Right lobe of liver (tissue), 6 donors: ENCODE data around the gene PHLDA1. TPM values are rescaled to one million over a fixed set of nuclear protein-coding genes. Genes with fewer than 3 reads are reported as not detected.
A peak's percentile ranks its signal among the peaks of the same experiment; 100 is the strongest.

Experiments used
- ATAC-seq, 4 donors: fragments of 200-7000 bp; cut with Tn5 transposase; one replicate each; pipeline ENCODE4 v1.9.1; 2020; ENCODE audit warnings: mild to moderate bottlenecking in 4 of 4, moderate library complexity in 4 of 4
- DNase-seq, 3 donors: peaks; one replicate each; pipeline ENCODE4 v3.0.0-alpha.2; 2020
- H3K27ac ChIP-seq, 3 donors: fragments of 200-600 bp; one replicate each; pipeline ENCODE4 v1.8.0; 2022
- H3K27me3 ChIP-seq, 2 donors: fragments of 200-600 bp; one replicate each; pipeline ENCODE4 v1.8.0; 2022
- H3K36me3 ChIP-seq, 4 donors: fragments of 200-600 bp; sonication (generic) in 1 of 4; one replicate each; pipeline versions ENCODE4 v1.5.1 to v1.8.0; 2017 to 2022; ENCODE audit warnings: control low read depth in 1 of 4
- H3K4me1 ChIP-seq, 4 donors: fragments of 200-600 bp; sonication (generic) in 1 of 4; one replicate each; pipeline versions ENCODE4 v1.5.1 to v1.8.0; 2017 to 2022; ENCODE audit warnings: control low read depth in 1 of 4
- H3K4me3 ChIP-seq, 3 donors: fragments of 200-600 bp; one replicate each; pipeline ENCODE4 v1.8.0; 2022
- H3K9me3 ChIP-seq, 4 donors: fragments of 200-600 bp; sonication (generic) in 1 of 4; one replicate each; pipeline versions ENCODE4 v1.5.1 to v1.8.0; 2017 to 2022; ENCODE audit warnings: control low read depth in 1 of 4
- POLR2A ChIP-seq: fragments of 450-650 bp; IDR thresholded peaks from one replicate; pipeline ENCODE4 v1.6.1; 2017; ENCODE audit warnings: antibody characterized with exemption, mild to moderate bottlenecking
- WGBS: methylation state at CpG from one replicate; pipeline ENCODE4 v1.1.6; 2018; ENCODE audit warnings: low coverage, low lambda C conversion rate; ENCODE audit not compliant: insufficient coverage; ENCODE audit errors: missing lambda C conversion rate; 5-methylcytosine and 5-hydroxymethylcytosine counted together
- intact Hi-C, 2 donors: fragments of 100-400 bp; cut with DNase I; formaldehyde crosslinking; loops; one replicate each; pipeline versions ENCODE4 v1.11.2 to v1.14.1; 2022
- total RNA-seq, 6 experiments: library from RNA; depleted of rRNA in 2 of 6; stranded (reverse); fragments of >200 nt in 2 of 6; fragmentation: NEBNext Ultra II Directional in 3 of 6; extraction: Animal tissue kit (Norgen Biotek cat#: 25700) in 3 of 6; gene quantifications; one replicate each; pipeline versions ENCODE4 v1.1.0 to v1.2.4, GENCODE V29; 2016 to 2023
- TF ChIP-seq, protein P1 (sequence below), 4 donors: fragments of 200-600 bp in 3 of 4; fragments of 450-650 bp in 1 of 4; IDR thresholded peaks; one replicate each; pipeline versions ENCODE4 v1.5.1 to v1.8.0; 2016 to 2022; ENCODE audit warnings: antibody characterized with exemption in 4 of 4, mild to moderate bottlenecking in 2 of 4
- donor health status: DM: no; HTN: yes; CAD: no.
- donor health status: DM: no; HTN: no; CAD: no.
- donor health status: DM: no; HTN: no; CAD: no.
- donor health status: DM: no; HTN: yes; CAD: no.
- donor health status: DM: no; HTN: yes; CAD: no.

The PHLDA1 gene
- total RNA-seq, 6 experiments from 2014 or later, result 1.7 to 22.4 (median 14.3) TPM

DNA sequence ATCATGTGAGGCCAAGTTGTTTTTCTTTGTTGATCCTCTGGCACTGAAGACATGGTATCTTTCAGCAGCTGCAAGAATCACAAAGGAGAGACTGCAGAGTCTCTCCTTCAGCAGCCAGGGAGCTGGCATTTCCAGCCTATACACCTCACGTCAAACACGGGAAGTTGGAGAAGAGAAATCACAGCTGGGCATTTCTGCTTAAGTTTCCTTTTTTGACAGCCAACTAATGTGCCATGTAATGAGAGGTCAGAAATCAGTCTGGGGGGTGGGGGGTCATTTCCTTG lies 28.3 kb downstream of the PHLDA1 start:
- Histone ChIP-seq H3K4me1 (no peaks in the 10 kb centered on the region), H3K27ac (no peak overlapping the region), H3K27me3 (no peaks in the 10 kb centered on the region), H3K9me3 (no peaks in the 10 kb centered on the region), H3K36me3 (no peaks in the 10 kb centered on the region), H3K4me3 (no peak overlapping the region)
- DNase-seq, result no peak
- TF ChIP-seq, protein P1, sequence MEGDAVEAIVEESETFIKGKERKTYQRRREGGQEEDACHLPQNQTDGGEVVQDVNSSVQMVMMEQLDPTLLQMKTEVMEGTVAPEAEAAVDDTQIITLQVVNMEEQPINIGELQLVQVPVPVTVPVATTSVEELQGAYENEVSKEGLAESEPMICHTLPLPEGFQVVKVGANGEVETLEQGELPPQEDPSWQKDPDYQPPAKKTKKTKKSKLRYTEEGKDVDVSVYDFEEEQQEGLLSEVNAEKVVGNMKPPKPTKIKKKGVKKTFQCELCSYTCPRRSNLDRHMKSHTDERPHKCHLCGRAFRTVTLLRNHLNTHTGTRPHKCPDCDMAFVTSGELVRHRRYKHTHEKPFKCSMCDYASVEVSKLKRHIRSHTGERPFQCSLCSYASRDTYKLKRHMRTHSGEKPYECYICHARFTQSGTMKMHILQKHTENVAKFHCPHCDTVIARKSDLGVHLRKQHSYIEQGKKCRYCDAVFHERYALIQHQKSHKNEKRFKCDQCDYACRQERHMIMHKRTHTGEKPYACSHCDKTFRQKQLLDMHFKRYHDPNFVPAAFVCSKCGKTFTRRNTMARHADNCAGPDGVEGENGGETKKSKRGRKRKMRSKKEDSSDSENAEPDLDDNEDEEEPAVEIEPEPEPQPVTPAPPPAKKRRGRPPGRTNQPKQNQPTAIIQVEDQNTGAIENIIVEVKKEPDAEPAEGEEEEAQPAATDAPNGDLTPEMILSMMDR (IDR thresholded peaks at IDR 0.05), result no peak
- no peak for TF ChIP-seq POLR2A
- WGBS, result 89% methylated on average over 2 of the region's 2 CpGs
- ATAC-seq, result no peak
- intact Hi-C loops, result no loop called here

DNA sequence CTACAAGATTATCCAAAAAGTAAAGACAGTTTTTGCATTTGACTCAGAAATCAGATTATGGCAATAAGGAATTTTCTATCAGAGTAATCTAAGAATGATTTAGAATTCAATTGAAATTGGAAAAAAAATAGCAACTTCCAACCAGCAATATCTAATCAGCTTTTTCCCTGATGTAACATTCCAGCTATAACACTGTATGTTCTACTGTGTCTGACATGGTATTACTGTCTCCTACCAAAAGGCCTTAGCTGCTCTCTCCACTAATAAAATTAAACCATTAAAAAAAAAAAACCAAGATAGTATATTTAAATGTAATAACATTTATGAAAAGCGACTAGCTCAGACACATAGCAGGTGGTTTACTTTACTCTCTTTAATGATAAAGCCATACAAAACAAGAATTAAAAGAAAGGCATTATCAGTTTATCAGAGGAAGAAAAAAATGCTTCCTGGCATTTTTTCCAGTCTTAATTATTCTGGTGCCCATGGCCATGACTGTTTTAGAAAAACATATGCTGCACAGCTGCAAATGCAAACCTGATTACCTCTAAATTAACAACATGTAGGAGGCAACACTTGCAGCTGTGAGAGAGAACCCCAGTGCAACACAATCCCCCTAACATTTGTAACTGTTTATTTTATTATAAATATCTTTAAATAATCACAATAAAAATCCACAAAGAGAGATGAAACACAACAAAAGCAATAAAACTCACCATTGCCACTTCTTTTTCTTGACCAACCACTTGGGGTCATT lies 28.8 kb downstream of the PHLDA1 start:
- H3K4me3 ChIP-seq, result no peak overlapping the region
- TF ChIP-seq, protein P1 (IDR thresholded peaks at IDR 0.05), result no peak
- no peak for TF ChIP-seq POLR2A
- no peak overlapping the region for H3K27ac ChIP-seq
- 75% methylated on average over 1 of the region's 1 CpG for WGBS
- no peaks in the 10 kb centered on the region for H3K36me3 ChIP-seq
- H3K4me1 ChIP-seq, result no peaks in the 10 kb centered on the region
- ATAC-seq (no peak), DNase-seq (no peak)
- no peaks in the 10 kb centered on the region for H3K27me3 ChIP-seq
- intact Hi-C loops, result no loop called here
- H3K9me3 ChIP-seq, result no peaks in the 10 kb centered on the region

DNA sequence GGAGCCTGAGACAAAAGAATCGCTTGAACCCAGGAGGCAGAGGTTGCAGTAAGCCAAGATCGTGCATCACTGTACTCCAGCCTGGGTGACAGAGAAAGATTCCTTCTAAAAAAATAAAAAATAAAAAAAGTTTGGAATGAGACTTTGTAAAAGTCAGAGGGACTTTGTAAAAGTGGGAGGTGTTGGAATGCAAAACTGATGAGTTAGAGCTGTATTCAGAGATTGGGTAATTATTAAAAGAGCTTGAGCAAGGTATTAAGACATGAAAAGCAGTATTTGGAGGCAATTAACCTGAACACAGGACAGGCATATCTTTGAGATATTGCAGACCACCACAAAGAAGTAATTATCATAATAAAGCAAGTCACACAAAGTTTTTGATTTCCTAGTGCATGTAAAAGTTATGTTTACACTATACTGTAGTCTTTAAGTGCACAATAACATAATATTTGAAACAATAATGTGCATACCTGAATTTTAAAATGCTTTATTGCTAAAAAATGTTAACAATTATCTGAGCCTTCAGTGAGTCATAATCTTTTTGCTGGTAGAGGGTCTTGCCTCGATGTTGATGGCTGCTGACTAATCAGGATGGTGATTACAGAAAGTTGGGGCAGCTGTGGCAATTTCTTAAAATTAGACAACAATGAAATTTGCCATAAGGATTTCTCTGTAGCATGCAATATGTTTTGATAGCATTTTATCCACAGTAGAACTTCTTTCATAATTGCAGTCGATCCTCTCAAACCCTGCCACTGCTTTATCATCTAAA lies 33.1 kb downstream of the PHLDA1 start:
- DNase-seq (no peak), ATAC-seq (peak in 2 of 4 donors; percentile 65 to 67)
- Histone ChIP-seq H3K27ac (no peak overlapping the region), H3K4me1 (no peaks in the 10 kb centered on the region), H3K27me3 (no peaks in the 10 kb centered on the region), H3K4me3 (no peak overlapping the region), H3K36me3 (no peaks in the 10 kb centered on the region), H3K9me3 (no peaks in the 10 kb centered on the region)
- TF ChIP-seq, protein P1 (IDR thresholded peaks at IDR 0.05), result no peak
- no peak for TF ChIP-seq POLR2A
- intact Hi-C loops, result no loop called here
- 88% methylated on average over 4 of the region's 4 CpGs for WGBS

DNA sequence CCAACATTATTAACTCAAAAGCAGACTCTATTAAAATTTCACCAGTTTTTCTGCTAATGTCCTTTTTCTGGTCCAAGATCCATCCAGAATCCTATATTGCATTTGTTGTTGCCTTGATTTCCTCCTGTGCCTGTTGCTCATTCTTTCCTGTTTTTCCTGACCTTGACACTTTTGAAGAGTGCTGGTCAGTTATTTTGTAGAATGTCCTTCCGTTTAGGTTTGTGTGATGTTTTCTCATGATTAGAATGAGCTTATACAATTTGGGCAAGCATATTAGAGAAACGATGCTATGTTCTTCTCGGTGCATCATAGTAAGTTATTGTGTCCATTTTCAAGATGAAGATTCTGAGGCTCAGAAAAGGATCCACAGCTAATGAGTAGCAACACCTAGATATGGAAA lies 33.9 kb downstream of the PHLDA1 start:
- no peak overlapping the region for H3K27ac ChIP-seq
- ATAC-seq (no peak), DNase-seq (no peak)
- H3K9me3 ChIP-seq, result no peaks in the 10 kb centered on the region
- 81% methylated on average over 3 of the region's 3 CpGs for WGBS
- H3K36me3 ChIP-seq, result no peaks in the 10 kb centered on the region
- H3K4me3 ChIP-seq, result no peak overlapping the region
- H3K27me3 ChIP-seq, result no peaks in the 10 kb centered on the region
- intact Hi-C loops, result no loop called here
- no peak for TF ChIP-seq POLR2A
- TF ChIP-seq, protein P1 (IDR thresholded peaks at IDR 0.05), result no peak
- no peaks in the 10 kb centered on the region for H3K4me1 ChIP-seq
